H9 (cell line): ENCODE data around the gene CLEC14A. TPM values are rescaled to one million over a fixed set of nuclear protein-coding genes. Genes with fewer than 3 reads are reported as not detected.
A peak's percentile ranks its signal among the peaks of the same experiment; 100 is the strongest.

Source experiments
- DNase-seq: peaks from one replicate; pipeline ENCODE4 v3.0.0-alpha.2; 2017
- H2AFZ ChIP-seq: one replicate; pipeline ENCODE4 v1.6.1; 2013; ENCODE audit warnings: mild to moderate bottlenecking, low read length, control low read depth, moderate library complexity
- H2AK5ac ChIP-seq: 2 replicates; pipeline ENCODE4 v1.6.1; 2013; ENCODE audit warnings: low read length, control low read depth, mixed read lengths; ENCODE audit not compliant: insufficient read length
- H2BK120ac ChIP-seq: one replicate; pipeline ENCODE4 v1.6.1; 2013; ENCODE audit warnings: low read depth, mild to moderate bottlenecking, low read length, control low read depth, inconsistent platforms; ENCODE audit not compliant: poor library complexity, severe bottlenecking
- H2BK12ac ChIP-seq: 2 replicates; pipeline ENCODE4 v1.6.1; 2013; ENCODE audit warnings: low read length, control low read depth, mixed read lengths, low read depth; ENCODE audit not compliant: insufficient read length
- H2BK15ac ChIP-seq: 2 replicates; pipeline ENCODE4 v1.6.1; 2013; ENCODE audit warnings: low read depth, low read length, control low read depth
- H2BK20ac ChIP-seq: one replicate; pipeline ENCODE4 v1.6.1; 2013; ENCODE audit warnings: low read depth, mild to moderate bottlenecking, low read length, control low read depth, inconsistent platforms; ENCODE audit not compliant: poor library complexity, severe bottlenecking
- H2BK5ac ChIP-seq: 2 replicates; pipeline ENCODE4 v1.6.1; 2013; ENCODE audit warnings: low read length, control low read depth, mixed read lengths; ENCODE audit not compliant: insufficient read length
- H3K14ac ChIP-seq: 2 replicates; pipeline ENCODE4 v1.6.1; 2013; ENCODE audit warnings: low read length, control low read depth; ENCODE audit not compliant: insufficient read depth
- H3K18ac ChIP-seq: 2 replicates; pipeline ENCODE4 v1.6.1; 2013; ENCODE audit warnings: low read depth, mild to moderate bottlenecking, mixed read lengths, low read length, control low read depth; ENCODE audit not compliant: insufficient read length
- H3K23ac ChIP-seq: 2 replicates; pipeline ENCODE4 v1.6.1; 2013; ENCODE audit warnings: low read length, control low read depth, mixed read lengths, low read depth; ENCODE audit not compliant: insufficient read length
- H3K23me2 ChIP-seq: 2 replicates; pipeline ENCODE4 v1.6.1; 2013; ENCODE audit warnings: low read depth, mild to moderate bottlenecking, mixed read lengths, low read length, control low read depth; ENCODE audit not compliant: insufficient read length, poor library complexity, severe bottlenecking
- H3K27ac ChIP-seq: 2 replicates; pipeline ENCODE4 v1.5.1; 2013; ENCODE audit warnings: low read length, control low read depth, mixed read lengths, low read depth; ENCODE audit not compliant: insufficient read length
- H3K27me3 ChIP-seq: 2 replicates; pipeline ENCODE4 v1.6.1; 2013; ENCODE audit warnings: low read length, control low read depth, inconsistent platforms; ENCODE audit not compliant: insufficient read depth
- H3K4ac ChIP-seq: 2 replicates; pipeline ENCODE4 v1.6.1; 2013; ENCODE audit warnings: low read depth, mild to moderate bottlenecking, control low read depth, inconsistent platforms, low read length, moderate library complexity
- H3K4me1 ChIP-seq: 2 replicates; pipeline ENCODE4 v1.6.1; 2013; ENCODE audit warnings: low read length, control low read depth, inconsistent platforms; ENCODE audit not compliant: insufficient read depth
- H3K4me2 ChIP-seq: 2 replicates; pipeline ENCODE4 v1.6.1; 2013; ENCODE audit warnings: low read length, control low read depth, mixed read lengths; ENCODE audit not compliant: insufficient read length, insufficient read depth
- H3K56ac ChIP-seq: 2 replicates; pipeline ENCODE4 v1.6.1; 2013; ENCODE audit warnings: low read depth, mild to moderate bottlenecking, mixed read lengths, low read length, control low read depth; ENCODE audit not compliant: insufficient read length
- H3K79me1 ChIP-seq: 2 replicates; pipeline ENCODE4 v1.6.1; 2013; ENCODE audit warnings: low read depth, mild to moderate bottlenecking, moderate library complexity, low read length, control low read depth, inconsistent platforms; ENCODE audit not compliant: insufficient read depth, poor library complexity, severe bottlenecking
- H3K79me2 ChIP-seq: 2 replicates; pipeline ENCODE4 v1.6.1; 2013; ENCODE audit warnings: low read length, control low read depth, inconsistent platforms; ENCODE audit not compliant: insufficient read depth
- H3K9ac ChIP-seq: 2 replicates; pipeline ENCODE4 v1.6.1; 2013; ENCODE audit warnings: low read length, control low read depth, mixed read lengths; ENCODE audit not compliant: insufficient read length; ENCODE audit errors: extremely low read depth
- H3K9me3 ChIP-seq: one replicate; pipeline ENCODE4 v1.6.1; 2013; ENCODE audit warnings: low read depth, low read length, inconsistent platforms; ENCODE audit not compliant: control insufficient read depth
- H3T11ph ChIP-seq: one replicate; pipeline ENCODE4 v1.6.1; 2013; ENCODE audit warnings: mild to moderate bottlenecking, low read length, control low read depth, inconsistent platforms
- H4K20me1 ChIP-seq: one replicate; pipeline ENCODE4 v1.6.1; 2013; ENCODE audit not compliant: control insufficient read depth, insufficient read length, insufficient read depth
- H4K5ac ChIP-seq: 2 replicates; pipeline ENCODE4 v1.6.1; 2013; ENCODE audit warnings: low read depth, mild to moderate bottlenecking, mixed read lengths, low read length, control low read depth; ENCODE audit not compliant: insufficient read length
- H4K8ac ChIP-seq: replicated peaks from 2 replicates; pipeline ENCODE4 v1.6.1; 2013; ENCODE audit warnings: low read length, control low read depth, mixed read lengths, low read depth; ENCODE audit not compliant: insufficient read length
- H4K91ac ChIP-seq: 2 replicates; pipeline ENCODE4 v1.6.1; 2013; ENCODE audit warnings: low read depth, mild to moderate bottlenecking, moderate library complexity, mixed read lengths, low read length, control low read depth; ENCODE audit not compliant: insufficient read length
- H3K27ac Mint-ChIP-seq, 3 experiments: 2 replicates in 2 of 3; 3 replicates in 1 of 3; pipeline ENCODE4 v1.8.0; 2020 to 2021; ENCODE audit warnings: mixed read lengths in 3 of 3, mild to moderate bottlenecking in 1 of 3, moderate library complexity in 1 of 3
- H3K27me3 Mint-ChIP-seq: 2 replicates; pipeline ENCODE4 v1.8.0; 2021; ENCODE audit warnings: low read depth, mild to moderate bottlenecking, moderate library complexity, mixed read lengths
- H3K36me3 Mint-ChIP-seq, 3 experiments: 2 replicates in 2 of 3; 3 replicates in 1 of 3; pipeline ENCODE4 v1.8.0; 2020 to 2021; ENCODE audit warnings: low read depth in 3 of 3, mixed read lengths in 3 of 3; ENCODE audit not compliant: insufficient read depth in 1 of 3
- H3K4me1 Mint-ChIP-seq, 2 experiments: 2 replicates each; pipeline ENCODE4 v1.8.0; 2020; ENCODE audit warnings: mixed read lengths in 2 of 2
- H3K4me3 Mint-ChIP-seq, 2 experiments: 2 replicates in 1 of 2; 3 replicates in 1 of 2; pipeline ENCODE4 v1.8.0; 2020 to 2021; ENCODE audit warnings: mild to moderate bottlenecking in 2 of 2, mixed read lengths in 2 of 2, moderate library complexity in 1 of 2
- H3K9me3 Mint-ChIP-seq, 2 experiments: 2 replicates in 1 of 2; 3 replicates in 1 of 2; pipeline ENCODE4 v1.8.0; 2020; ENCODE audit warnings: mild to moderate bottlenecking in 2 of 2, mixed read lengths in 2 of 2, moderate library complexity in 1 of 2
- WGBS: extraction: QIAGEN DNeasy Blood & Tissue Kit; methylation state at CpG from one replicate; pipeline ENCODE4 v1.1.7; 2013; ENCODE audit warnings: missing lambda C conversion rate, low lambda C conversion rate, mixed read lengths; ENCODE audit not compliant: insufficient read length; ENCODE audit errors: extremely low coverage; 5-methylcytosine and 5-hydroxymethylcytosine counted together
- total RNA-seq: library from RNA; stranded (reverse); gene quantifications from 2 replicates; pipeline ENCODE4 v1.2.1, GENCODE V29; 2021
- TF ChIP-seq, protein P1 (sequence below): fragments of 200-600 bp; sonication (generic); conservative IDR thresholded peaks from 3 replicates; pipeline ENCODE4 v1.8.0; 2021; ENCODE audit warnings: antibody characterized with exemption, mild to moderate bottlenecking

Gene CLEC14A
- total RNA-seq, 1 experiment from 2014 or later, result not detected

DNA sequence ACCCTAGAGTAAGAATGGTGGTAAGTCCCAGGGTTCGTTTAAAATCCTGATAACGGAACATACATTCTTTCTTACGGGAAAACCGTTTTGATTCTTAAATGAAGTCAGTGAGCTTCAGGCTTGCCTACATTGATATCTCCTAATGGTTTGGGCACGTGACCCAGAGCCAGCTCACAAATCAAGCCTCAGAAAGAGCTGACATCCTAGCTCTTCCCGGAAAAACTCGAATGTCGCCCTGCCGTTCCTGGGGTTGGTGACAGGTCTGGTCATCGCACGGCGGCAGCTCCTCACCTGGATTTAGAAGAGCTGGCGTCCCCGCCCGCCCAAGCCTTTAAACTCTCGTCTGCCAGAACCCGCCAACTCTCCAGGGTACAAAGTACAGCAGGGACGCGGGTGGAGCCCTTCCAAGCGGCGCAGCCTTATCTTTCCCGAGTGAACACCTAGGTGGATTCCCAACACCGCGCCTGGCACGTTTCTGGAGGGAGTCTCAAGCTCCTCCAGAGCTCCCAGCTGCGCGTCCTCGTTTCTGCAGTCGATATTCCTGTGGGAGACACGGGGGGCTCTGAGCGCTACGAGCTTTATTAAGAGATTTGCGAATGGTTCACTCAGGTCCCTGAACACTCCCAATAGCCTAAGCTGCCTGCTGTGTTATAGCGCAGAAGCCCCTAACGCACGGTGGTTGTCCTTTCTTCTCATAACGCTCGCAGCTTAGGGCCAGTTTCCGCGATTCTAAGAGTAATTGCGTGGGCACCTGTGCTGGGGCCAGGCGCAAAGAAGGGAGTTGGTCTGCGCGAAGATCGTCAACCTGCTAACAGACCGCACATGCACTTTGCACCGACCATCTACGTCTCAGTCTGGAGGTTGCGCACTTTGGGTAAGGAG lies 47.9 kb downstream of the CLEC14A start, which contains the start of gene SSTR1:
Gene SSTR1 (plus strand): TSS at position 169 of the 882 bp plus-strand sequence. CDS start 1,486 bp downstream, outside the sequence.
- Histone ChIP-seq H3K56ac (no peak within 1 kb of the TSS), H2BK5ac (no peak within 1 kb of the TSS), H3K4ac (no peak within 1 kb of the TSS), H3K4me1 (no peaks in the 10 kb centered on the region), H4K8ac (no peak within 1 kb of the TSS), H3K9ac (no peak within 1 kb of the TSS), H3K18ac (no peak within 1 kb of the TSS), H3K79me1 (no peaks in the 10 kb centered on the region), H3T11ph (no peak within 1 kb of the TSS), H2AFZ (no peak within 1 kb of the TSS), H4K20me1 (no peaks in the 10 kb centered on the region), H3K9me3 (no peaks in the 10 kb centered on the region), H2BK20ac (no peak within 1 kb of the TSS), H3K79me2 (no peaks in the 10 kb centered on the region), H2BK15ac (no peak within 1 kb of the TSS), H3K27me3 (peaks cover 59% of the 10 kb centered on the region), H3K4me2 (peak within 1 kb of the TSS; percentile 62), H2BK120ac (no peak within 1 kb of the TSS), H2AK5ac (no peak within 1 kb of the TSS), H4K5ac (no peak within 1 kb of the TSS), H4K91ac (no peak within 1 kb of the TSS), H3K14ac (no peak within 1 kb of the TSS), H2BK12ac (no peak within 1 kb of the TSS), H3K23me2 (peaks cover 19% of the 10 kb centered on the region), H3K23ac (no peak within 1 kb of the TSS), H3K27ac (no peak within 1 kb of the TSS)
- peaks cover 13 to 18% of the 10 kb centered on the region in 2 experiments for H3K9me3 Mint-ChIP-seq
- DNase-seq, result peak; percentile 64
- H3K4me3 Mint-ChIP-seq, result peak within 1 kb of the TSS; percentile 50 to 77
- no CpG with 5 or more reads among the region's 49 CpGs for WGBS
- H3K27me3 Mint-ChIP-seq, result peaks cover 76% of the 10 kb centered on the region
- peak within 1 kb of the TSS in 2 of 3 experiments; percentile 11 to 34; a peak in 2 of 7 replicates for H3K27ac Mint-ChIP-seq
- peaks cover 25 to 39% of the 10 kb centered on the region in 2 experiments for H3K4me1 Mint-ChIP-seq
- peaks cover 0 to 6% (median 0%) of the 10 kb centered on the region in 3 experiments; a peak in 3 of 7 replicates for H3K36me3 Mint-ChIP-seq
- TF ChIP-seq, protein P1, sequence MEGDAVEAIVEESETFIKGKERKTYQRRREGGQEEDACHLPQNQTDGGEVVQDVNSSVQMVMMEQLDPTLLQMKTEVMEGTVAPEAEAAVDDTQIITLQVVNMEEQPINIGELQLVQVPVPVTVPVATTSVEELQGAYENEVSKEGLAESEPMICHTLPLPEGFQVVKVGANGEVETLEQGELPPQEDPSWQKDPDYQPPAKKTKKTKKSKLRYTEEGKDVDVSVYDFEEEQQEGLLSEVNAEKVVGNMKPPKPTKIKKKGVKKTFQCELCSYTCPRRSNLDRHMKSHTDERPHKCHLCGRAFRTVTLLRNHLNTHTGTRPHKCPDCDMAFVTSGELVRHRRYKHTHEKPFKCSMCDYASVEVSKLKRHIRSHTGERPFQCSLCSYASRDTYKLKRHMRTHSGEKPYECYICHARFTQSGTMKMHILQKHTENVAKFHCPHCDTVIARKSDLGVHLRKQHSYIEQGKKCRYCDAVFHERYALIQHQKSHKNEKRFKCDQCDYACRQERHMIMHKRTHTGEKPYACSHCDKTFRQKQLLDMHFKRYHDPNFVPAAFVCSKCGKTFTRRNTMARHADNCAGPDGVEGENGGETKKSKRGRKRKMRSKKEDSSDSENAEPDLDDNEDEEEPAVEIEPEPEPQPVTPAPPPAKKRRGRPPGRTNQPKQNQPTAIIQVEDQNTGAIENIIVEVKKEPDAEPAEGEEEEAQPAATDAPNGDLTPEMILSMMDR, result no peak
